Measurements from ENCODE around the gene CENPX.
"Not testable (repeated sequence)": the region's sequence is repeated elsewhere in the genome, so short reads cannot be mapped to it uniquely, and the experiment has no call there.

CENPX gene

DNA sequence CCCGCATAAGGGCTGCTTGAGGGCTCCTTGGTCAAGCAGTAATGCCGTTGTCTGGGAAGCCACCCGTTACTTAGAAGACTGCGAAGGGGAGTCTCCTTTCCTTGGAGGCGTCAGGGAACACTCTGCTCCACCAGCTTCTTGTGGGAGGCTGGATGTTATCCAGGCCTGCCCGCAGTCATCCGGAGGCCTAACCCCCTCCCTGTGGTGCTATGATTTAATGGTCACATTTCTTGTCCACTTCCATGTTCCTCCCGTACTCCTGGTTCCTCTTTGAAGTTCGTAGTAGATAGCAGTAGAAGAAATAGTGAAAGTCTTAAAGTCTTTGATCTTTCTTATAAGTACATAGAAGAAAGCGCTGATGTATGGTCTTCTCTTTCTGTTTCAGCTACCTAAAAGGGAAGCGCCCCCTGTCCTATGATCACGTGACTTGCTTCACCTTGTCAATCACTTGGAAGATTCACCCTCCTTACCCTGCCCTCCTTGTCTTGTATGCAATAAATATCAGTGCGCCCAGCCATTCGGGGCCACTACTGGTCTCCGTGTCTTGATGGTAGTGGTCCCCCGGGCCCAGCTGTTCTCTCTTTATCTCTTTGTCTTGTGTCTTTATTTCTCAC is 16.2 kb upstream of the CENPX start:
- not testable (repeated sequence) for DNase-seq

DNA sequence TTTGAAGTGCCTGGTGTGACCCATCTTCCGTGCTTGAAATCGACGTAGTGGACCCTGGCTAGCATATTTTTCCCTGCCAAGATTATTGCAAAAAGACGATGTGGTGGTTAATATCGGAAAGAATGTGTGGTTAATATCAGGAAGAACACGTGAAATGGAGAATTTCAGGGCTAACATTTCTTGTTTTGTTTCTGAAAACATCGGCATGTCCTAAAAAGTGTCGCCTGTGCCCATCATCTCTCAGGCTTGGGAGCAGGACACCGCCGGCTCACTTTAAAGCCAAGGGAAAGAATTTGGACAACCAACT is 15.2 kb upstream of the CENPX start:
- DNase-seq = no peak

GRCh38 chr17:82037092-82037888 is 14.6 kb upstream of the CENPX start, which contains the start of gene DCXR:
TSS of gene DCXR (minus strand) at chr17:82037697. CDS start at chr17:82037682, 15 bp downstream.
- DNase-seq = peak; percentile 98

GRCh38 chr17:82036634-82037091 is 14.0 kb upstream of the CENPX start:
- peak; percentile 68 for DNase-seq

- no peak for DNase-seq
Observed at GRCh38 chr17:82035956-82036633, 13.4 kb upstream of the CENPX start.

GRCh38 chr17:82035488-82035887 is 12.8 kb upstream of the CENPX start:
- no peak for DNase-seq

DNA sequence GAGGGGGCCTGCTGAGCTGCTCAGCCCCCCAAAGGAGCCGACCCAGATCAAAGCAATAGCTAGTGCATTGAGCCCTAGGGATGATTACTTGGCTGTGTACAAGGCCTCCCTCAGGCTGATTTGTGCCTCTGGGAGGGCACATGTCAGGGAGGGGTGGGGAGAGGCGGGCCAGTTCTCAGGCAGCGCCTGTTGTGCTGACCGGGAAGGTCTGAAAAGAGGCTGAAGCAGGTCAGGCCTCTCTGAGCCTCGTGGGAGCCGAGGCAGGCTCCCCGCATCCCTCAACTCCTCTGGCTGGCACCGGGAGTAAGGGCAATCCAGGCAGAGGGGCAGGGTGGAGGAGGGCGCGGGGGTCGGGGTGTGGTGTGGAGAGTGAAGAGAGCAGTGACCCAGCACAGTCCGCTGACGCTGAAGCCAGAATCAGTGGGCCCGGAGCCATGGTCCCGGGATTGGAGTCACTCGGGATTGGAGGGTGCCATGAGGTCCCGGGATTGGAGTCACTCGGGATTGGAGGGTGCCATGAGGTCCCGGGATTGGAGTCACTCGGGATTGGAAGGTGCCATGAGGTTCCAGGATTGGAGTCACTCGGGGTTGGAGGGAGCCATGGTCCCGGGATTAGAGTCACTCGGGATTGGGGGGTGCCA is 11.8 kb upstream of the CENPX start:
- no peak for DNase-seq

DNA sequence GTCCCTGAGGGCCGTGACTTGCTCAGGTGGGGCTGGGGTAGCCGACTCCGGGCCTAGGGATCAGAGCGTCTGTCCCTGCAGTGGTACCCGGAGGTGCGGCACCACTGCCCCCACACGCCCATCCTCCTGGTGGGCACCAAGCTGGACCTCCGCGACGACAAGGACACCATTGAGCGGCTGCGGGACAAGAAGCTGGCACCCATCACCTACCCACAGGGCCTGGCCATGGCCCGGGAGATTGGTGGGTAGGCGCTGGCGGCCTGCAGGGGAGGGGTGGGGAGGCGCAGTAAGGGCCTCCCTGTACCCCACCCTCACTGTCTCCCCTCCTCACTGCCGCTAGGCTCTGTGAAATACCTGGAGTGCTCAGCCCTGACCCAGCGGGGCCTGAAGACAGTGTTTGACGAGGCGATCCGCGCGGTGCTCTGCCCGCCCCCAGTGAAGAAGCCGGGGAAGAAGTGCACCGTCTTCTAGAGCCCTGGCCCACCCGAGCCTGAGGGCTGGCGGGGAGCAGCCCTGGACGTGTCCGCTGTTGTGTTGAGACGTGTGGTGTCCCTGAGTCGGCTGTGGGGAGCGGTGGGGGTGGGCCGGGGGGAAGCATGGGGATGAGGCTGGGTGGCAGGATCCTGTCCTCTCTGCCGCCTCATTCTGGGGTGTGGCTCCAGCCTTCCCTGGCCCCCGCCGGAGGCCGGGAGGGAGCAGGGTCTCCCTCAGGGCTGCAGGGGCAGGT is 10.8 kb upstream of the CENPX start:
- DNase-seq = no peak

- peak; percentile 75 for DNase-seq
Observed at GRCh38 chr17:82031885-82032627, 9.4 kb upstream of the CENPX start.

DNA sequence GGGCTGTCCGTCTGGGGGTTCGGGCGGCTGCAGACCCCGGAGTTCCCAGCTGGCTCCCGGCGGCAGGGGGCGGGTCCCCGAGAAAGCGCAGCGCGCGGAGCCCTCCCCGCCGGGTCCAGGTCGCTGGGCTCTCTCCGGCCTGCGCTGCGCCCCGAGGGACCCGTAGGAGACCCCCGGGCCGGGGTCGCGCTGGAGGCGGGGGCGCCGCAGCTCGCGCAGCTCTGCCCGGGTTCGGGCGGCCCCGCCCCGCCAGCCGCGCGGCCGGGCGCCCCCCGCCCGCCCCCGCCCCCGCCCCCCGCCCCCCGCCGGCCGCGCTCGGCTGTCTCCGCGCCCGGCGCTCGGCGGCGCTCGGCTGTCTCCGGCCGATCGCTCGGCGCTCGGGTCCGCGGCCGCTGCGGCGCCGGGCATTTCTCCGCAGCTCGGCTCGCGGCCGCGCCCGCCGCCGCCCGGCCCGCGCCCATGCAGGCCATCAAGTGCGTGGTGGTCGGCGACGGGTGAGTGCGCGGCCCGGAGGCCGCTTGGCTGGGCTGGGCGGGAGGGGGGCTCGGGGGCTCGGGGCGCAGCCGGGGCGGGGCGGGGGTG is 8.7 kb upstream of the CENPX start, which contains the start of gene RAC3:
Gene RAC3 (plus strand): TSS at position 376 of the 582 bp plus-strand sequence. CDS start 84 bp downstream, at position 460.
- no peak for DNase-seq

DNA sequence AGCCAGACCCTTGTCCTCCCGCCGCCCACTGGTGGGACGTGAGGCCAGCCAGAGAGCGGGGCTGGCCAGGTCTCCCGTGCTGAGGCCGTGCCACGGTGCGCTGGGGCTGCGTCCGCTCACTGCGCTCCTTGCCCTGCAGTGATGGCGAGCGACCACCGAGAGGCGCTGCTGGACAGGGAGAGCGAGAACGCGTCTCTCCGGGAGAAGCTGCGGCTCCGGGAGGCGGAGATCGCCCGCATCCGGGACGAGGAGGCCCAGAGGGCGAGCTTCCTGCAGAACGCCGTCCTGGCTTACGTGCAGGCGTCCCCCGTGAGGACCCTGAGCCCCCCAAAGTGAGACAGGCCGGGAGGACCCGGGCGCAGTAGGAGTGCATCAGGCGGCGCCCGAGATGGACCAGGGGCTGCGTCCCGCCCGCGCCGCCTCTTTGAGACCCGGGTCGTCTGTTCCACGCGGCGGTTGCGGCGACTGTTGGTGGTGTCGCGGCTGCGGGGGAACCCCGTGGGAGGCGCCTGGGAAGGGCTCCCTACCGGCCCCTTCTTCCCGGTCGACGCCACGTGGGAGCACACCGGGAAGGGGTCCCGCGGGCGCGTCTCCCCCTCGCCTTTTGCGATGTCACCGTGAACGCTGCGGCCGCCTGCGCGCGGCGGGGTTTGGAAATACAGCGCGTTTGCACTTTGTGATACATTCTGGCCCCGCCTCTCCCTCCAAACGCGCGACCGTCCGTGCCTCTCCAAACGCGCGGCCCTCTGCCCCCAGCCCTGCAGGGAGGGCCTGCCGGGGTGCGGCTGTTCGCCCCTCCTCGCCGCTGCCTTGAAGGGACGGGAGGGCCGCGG is 8.0 kb upstream of the CENPX start:
- DNase-seq = peak; percentile 92

DNA sequence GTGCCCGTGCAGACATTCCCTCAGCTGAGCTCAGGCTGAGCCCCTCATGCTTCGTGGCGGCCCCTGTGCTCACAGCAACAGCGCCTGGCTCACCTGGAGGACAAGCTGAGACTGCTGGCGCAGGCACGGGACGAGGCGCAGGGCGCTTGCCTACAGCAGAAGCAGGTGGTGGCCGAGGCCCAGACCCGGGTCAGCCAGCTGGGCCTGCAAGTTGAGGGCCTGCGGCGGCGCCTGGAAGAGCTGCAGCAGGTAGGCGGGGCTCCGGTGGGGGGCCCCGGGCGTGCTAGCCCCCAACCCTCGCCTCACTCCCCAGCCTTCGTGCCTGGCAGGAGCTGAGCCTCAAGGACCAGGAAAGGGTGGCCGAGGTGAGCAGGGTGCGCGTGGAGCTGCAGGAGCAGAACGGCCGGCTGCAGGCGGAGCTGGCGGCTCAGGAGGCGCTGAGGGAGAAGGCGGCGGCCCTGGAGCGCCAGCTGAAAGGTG is 7.4 kb upstream of the CENPX start:
- DNase-seq = no peak

DNA sequence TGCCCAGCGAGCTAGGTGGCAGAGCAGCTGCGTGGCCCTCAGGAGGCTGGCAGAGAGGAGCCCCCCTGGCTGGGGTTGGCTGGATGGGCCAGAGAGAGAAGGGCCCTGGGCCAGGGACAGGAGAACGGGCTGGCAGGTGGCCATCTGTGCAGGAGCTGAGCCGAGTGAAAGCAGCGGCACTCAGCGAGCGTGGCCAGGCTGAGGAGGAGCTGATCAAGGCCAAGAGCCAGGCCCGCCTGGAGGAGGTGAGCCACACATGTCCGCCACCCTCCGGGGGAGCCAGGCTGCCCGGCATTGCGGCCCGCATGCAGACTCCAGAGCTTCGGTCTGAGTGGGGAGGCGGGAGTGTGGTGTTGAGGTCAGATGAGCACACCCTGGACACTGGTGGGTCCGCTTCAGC is 6.7 kb upstream of the CENPX start:
- DNase-seq = no peak

DNA sequence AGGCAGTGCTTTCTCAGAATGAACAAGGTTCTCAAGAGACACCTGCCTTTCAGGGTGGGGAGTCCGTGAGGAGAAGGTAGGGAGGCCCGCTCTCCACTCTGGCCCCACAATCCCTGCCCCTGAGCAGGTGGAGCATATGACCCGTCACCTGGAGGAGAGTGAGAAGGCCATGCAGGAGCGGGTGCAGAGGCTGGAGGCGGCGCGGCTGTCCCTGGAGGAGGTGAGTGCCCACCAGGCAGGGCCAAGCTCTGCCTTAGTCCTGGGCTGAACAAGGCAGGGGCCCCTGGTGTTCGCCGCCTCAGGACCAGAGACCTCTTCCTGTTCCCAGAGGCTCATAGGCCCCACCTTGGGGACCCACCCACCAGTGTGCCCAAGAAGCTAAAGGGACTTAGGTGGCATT is 6.3 kb upstream of the CENPX start:
- no peak for DNase-seq

DNA sequence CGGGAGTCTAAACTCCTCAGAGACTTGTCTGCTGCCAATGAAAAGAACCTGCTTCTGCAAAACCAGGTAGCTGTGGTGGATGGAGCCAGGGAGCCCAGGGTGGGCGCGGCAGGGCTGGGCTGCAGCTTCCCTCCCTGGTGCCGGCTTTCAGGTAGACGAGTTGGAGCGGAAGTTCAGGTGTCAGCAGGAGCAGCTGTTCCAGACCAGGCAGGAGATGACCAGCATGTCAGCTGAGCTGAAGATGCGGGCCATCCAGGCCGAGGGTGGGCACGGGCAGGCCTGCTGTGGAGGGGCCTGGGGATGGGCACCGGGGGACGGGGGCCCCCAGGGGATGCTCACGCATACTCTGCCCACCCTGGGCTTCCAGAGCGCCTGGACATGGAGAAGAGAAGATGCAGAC is 5.6 kb upstream of the CENPX start:
- DNase-seq = no peak

DNA sequence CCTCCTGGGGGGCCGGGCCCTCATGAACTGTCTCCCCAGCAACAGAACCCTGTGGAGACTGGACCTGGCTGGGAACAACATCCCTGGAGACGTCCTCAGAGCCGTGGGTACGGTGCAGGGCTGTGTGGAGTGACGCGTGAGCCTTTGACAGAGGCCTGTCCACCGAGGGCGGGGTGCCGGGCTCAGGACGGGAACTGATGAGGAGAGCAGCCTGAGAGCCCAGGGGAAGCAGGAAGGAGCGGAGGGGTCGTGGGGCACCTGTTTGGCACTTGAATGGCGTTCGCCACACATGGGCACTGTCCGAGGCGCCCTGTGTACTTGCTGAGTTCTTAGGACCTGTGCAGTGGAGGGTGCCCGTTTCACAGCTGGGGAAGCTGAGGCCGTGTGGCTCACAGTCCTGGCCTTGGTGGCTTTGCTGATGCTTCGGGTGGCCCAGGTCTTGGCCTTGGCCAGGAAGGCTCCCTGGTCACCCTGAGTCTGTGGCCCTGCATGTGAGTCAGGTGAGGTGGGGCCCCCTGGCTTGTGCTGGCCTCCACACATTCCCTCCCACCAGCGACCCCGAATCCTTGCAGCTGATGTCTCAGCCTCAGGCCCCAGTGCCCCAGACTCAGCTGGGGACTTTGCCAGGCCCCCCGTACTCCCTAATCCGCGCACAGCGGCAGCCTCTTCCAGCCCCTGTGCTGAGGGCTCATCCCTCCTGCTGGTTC is 2.9 kb upstream of the CENPX start:
- no peak for DNase-seq

DNA sequence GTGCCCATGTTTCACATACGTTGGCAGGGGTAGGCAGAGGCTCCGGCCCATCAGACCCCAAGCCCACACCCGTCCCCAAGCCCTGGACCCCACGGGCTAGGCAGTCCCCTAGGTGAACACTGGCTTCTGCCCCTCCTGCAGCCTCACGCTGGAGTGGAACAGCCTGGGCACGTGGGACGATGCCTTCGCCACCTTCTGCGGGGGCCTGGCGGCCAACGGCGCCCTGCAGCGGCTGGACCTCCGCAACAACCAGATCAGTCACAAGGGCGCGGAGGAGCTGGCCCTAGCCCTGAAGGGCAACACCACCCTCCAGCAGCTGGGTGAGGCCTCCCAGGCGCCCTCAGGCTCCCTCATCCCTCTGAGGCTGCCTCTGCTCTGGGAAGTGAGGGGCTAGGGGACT is 2.2 kb upstream of the CENPX start:
- DNase-seq = no peak

GRCh38 chr17:82023447-82024241 is 966 bp upstream of the CENPX start:
- peak; percentile 74 for DNase-seq

- DNase-seq = peak; percentile 100
Observed at GRCh38 chr17:82022981-82023446, 336 bp upstream of the CENPX start, which contains the start of gene LRRC45. TSS of gene LRRC45 (plus strand) at chr17:82023305. CDS start at chr17:82023644, 339 bp downstream.

Data from activated effector memory CD4-positive, alpha-beta T cell treated with anti-CD3 and anti-CD28 coated beads, Interleukin-2, amount 50 U/mL, for 16 hours (primary cell).